NCI-H226 (cell line): ENCODE measurements around the gene IQGAP3.
"Not testable (repeated sequence)": the region's sequence is repeated elsewhere in the genome, so short reads cannot be mapped to it uniquely, and the experiment has no call there.

ENCODE experiments used
- DNase-seq: peaks from one replicate; pipeline ENCODE4 v3.0.0-alpha.2; 2015

Gene IQGAP3

DNA sequence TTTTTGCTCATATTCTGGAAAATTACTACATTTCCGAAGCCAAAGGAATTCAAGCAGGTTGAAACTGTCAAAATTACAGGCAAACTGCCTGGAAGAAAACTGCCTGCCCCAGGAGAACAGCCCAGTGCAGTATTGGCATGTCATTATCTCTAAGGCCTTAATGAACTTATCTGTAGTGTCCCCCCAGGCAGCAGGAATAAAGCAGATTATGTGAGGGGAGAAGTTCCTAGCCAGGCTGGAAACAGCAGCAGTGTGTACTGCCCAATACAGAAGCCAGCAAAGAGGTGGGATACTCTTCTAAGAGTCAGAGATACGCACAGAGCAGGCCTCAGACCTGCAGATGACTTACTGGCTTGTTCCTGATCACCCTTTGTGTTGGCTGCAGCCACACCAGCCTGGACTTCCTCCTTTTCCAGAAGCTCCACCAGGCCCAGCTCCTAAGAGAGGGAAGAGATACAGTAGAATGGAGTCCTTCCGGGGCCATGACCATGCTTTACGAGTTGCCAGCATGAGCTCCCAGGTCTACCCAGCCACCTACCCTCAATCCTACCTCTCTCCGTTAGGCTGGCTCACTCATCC is 11.7 kb downstream of the IQGAP3 start:
- DNase-seq = no peak

DNA sequence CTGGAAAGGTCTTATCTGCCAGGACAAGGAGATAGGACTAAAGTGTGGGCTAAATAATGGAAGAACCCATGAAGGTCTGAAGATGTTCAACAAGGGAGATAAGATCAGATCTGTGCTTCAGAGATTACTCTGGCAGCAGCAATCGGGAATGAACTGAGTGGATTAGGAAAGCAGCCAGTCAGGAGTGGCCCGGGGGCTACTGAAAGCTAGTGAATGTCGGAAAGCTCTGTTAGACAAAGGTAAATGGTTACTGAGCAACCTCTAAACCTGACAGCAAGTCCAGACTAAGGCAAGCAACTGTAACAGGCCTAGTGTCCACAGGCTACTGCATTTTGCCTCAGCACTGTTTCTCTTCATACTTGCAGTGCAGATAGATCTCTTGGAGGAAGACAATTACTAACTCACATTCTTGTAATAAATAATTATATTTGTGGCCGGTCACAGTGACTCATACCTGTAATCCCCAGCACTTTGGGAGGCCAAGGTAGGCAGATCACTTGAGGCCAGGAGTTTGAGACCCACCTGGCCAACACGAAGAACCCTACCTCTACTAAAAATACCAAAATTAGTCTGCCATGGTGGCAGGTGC is 12.5 kb downstream of the IQGAP3 start:
- DNase-seq = no peak

DNA sequence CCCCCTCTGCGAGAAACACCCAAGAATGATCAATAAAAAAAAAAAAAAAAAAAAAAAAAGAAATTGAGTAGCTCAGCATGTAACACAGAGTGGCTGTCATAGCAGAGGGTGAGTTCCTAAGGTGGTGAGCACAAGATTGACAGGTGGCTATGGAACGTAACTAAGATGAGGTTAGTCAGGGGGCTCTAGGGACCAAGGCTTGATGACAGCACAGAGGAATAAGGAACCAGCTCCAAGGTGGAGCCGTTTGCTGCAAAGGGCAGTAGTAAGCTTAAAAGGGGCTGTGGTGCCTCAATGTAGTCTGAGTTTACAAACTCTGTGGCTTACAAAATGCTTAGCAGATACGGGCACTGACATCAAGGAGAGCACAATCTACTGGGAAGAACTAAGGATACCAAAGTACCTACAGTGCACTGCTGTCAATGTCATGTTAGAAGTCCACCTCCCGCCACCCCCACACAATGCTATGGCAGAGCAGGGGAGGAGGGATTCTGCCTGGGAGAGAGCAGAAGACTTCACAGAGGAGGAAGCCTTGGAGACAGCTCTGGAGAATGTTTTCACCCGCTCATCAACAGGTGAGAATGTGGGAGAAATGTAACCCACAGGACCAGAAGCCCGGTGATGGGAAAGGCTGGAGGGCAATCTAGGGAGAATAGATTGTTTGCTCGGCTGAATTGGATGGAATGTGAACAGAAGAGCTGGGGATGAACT is 13.1 kb downstream of the IQGAP3 start:
- no peak for DNase-seq

DNA sequence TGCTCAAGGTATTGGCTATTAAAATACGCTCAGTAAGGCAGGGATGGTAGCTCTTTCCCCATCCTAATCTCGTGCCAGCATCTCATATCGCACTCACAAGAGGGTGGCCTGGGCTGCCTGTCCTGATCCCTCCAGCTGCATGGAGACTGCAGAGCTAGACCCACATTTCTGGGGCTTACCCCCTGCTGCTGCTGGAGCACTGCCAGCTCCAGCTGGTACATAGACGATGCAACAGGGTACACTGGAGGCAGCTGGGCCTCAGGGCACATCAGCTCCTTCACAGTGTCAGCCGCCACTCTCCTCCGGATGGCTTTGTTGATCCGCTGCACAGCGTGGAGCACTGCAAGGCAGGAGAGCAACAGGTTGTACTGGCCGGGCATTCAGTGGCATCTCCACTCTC is 16.0 kb downstream of the IQGAP3 start:
- no peak for DNase-seq

DNA sequence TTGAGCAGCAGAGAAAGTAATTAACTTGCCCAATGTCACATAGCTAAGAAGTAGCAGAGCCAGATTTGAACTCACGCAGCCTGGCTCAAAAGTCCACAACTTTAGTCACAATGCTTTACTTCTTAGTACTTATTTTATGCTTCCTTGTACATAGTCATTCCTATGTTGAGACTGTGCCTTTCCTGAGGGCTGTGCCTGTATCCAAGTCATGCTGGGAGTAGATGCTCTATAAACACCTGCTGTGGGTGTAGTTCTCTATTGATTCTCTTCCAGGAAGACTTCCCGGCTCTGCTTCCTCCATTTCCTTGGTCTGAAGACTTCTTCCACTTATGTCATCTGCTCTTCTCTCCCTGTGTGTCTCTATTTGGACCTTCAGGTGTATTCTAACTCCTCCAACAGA is 16.6 kb downstream of the IQGAP3 start:
- no peak for DNase-seq

DNA sequence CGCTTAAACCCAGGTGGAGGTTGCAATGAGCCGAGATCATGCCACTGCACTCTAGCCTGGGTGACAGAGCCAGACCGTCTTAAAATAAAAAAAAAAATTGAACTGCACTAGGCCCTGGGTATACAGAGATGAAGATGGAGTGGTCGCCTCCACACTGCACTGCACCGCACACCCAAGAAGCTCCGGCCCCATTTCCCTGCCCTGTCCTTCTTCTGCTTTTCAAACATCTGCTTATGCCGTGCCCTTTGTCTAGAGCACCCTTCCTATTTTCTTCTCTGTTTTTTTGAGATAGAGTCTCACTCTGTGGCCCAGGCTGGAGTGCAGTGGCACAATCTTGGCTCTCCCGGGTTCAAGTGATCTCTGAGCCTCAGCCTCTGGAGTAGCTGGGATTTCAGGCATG is 17.4 kb downstream of the IQGAP3 start:
- no peak for DNase-seq

DNA sequence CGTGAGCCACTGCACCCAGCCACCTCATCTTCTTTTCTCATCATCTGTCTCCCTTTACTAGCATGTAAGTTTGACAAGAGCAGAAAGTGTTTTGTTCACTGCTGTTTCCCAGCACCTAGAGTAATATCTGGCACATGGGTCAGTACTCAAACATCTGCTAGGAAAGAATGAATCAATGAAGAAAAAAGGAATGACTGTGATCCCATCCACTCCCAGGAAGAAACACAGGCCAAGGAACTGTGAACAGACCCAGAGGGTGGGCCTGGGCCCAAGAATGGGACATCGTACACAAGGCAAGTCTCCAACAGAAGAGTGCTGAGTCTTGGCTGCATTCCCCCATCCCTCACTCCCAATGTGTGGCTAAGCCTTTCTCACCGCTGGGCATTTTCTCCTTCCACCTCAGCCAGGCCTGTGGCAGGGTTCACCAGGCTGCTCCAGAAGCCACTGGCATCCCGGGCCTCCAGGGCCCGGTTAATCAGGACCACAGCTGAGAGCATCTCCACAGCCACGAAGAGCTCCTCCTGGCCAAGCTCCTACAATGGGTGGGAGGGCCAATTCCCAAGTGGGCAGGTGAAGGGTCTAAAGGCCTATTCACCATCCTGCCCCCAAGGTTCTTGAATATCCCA is 18.4 kb downstream of the IQGAP3 start:
- DNase-seq = no peak

DNA sequence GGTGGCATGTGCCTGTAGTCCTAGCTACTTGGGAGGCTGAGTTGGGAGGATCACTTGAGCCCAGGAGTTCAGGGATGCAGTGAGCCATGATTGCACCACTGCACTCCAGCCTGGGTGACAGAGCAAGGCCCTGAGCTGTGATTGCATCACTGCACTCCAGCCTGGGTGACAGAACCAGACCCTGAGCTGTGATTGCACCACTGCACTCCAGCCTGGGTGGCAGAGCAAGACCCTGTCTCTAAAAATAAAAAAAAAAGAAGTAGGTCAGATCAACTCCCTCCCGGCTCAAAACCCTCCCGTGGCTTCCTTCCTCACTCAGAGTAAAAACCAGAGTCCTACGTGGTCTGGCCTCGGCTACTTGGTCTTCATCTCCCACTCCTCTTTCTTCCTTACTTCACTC is 19.4 kb downstream of the IQGAP3 start:
- DNase-seq = not testable (repeated sequence)

DNA sequence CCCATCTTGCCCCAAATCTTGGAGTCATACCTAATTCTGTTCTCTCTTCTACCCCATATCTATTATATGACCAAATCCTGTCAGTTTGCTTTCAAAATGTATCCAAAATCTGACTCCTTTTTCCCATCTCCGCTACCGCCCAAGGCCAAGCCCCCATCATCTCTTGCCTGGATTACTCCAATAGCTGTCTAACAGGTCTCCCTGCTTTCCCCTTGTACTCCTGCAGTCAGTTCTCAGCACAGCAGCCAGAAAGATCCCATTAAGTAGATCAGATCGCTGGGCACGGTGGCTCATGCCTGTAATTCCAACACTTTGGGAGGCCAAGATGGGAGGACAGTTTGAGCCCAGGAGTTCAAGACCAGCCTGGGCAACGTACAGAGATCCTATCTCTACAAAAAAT is 19.8 kb downstream of the IQGAP3 start:
- DNase-seq = no peak

DNA sequence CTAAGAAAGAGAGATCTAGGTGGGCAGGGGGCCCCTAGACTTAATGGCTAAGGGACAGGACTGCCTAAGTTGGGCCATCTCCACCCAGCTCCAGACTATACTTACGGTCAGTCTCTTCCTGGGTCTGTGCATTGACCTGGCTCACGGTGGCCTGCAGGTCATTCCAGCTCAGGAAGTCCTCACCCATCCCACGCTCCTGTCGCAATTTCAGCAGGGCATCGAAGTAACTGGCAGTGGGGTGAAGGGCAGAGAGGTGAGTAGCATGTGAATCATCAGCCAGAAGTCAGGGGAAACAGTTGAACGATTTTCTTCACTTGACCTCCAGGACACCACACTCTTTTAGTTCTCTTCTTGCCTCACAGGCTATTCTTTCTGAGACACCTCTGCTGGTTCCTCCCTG is 20.5 kb downstream of the IQGAP3 start:
- DNase-seq = peak; percentile 12

DNA sequence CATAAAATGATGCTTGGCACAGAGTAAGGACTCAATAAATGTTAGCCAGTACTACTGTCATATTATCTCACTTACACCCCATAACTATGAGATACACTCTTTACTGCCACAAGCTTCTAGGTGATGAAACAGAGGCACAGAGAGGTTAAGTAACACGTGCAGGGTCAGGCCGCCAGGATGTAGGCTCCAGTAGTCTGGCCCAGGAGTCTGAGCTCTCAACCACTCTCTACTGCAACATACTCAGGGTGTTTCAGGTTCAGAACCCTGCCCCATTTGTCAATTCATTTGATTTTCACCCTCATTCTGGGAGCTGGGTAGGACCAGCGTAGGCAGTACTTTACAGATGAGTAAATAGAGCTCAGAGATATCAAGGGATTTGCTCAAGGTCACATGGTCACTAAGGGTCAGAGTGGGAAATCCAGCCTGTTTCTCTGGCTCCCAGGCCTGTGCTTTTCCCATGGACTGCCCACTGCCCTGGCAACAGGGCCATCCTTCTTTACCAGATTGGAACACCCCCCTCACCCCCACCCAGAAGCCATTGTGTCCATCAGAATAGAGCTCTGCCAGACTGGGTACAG is 21.2 kb downstream of the IQGAP3 start:
- no peak for DNase-seq

DNA sequence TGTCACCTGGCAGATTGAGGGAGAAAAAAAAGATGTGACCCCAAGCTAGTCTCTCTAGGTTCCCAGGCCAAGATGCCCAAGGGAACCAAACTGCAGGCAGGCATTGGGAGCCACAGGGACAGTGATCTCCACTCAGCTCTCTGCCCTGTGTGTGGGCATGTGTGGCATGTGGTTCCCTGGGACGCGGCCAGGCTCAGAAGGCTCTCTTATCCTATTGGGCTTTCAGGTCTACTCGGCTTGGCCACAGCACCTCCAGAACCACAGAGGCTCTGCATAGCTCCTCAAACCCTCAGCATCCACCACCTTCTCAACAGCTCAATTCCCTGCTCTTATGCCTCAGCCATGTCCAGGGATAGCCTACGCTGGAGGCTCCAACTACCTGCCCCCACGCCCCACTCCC is 22.0 kb downstream of the IQGAP3 start:
- no peak for DNase-seq

DNA sequence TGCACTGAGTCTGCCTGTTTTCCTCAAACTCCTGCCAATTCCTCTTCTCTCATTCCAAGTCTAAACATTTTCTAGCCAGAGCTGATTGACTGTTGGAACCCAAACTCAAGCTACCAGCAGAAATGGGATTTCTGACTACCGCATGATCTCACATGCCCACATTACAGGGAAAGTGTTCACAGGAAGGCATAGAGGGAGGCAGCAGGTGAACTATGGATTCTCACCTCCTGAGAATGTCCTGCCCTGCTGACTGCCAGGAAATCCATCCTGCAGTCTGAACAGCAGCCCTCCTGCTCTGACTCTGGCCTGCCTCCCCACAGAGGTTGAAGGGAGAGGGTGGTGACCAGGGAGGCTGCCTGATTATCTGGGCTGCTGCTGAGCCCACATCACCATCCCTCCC is 22.5 kb downstream of the IQGAP3 start:
- DNase-seq = no peak

DNA sequence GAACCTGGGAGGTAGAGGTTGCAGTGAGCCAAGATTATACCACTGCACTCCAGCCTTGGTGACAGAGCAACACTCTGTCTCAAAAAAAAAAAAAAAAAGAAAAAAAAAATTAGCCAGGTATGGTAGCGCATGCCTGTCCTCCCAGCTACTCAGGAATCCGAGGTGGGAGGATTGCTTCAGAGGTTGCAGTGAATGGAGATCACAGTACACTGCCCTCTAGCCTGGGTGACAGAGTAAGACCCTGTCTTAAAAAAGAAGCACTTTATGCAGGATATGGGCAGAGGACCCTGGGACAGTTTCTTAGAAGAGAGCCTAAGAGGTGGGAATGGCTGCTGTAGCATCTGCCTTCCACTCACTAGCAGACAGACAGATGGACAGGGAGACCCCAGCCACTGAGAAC is 23.0 kb downstream of the IQGAP3 start:
- DNase-seq = no peak

DNA sequence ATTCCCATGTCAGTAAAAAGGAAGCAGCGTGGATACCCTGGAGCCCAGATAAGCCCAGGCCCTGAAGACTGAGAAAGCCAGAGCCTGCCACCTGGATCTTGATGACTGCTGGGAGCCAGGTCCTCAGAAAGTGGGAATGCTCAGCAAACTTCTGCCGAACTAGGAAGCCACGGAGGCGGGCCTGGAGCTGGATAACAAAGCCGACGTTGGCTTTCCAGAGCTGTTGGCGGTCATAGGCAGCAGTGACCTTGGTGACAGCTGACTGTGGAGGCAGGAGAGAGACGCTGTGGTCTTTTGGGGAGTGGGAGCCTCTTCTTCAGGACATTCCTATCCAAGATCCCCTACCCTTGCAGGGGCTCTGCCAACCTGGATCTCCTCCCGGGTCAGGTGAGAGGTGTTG is 24.4 kb downstream of the IQGAP3 start:
- DNase-seq = no peak

DNA sequence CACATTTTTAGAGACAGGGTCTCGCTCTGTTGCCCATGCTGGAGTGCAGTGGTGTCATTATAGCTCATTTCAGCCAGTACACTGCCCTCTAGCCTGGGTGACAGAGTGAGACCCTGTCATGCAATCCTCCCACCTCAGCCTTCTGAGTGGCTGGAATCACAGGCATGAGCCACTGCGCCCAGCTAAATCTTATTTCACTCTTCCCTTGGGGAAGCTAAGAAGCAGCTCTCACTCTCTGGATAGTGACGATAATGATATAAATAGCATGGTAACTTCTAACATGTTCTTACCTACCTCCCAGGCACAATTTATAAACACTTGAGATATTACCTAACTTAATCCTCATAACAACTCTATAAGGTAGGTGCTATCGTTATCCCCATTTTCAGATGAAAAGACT is 24.9 kb downstream of the IQGAP3 start:
- DNase-seq = no peak

DNA sequence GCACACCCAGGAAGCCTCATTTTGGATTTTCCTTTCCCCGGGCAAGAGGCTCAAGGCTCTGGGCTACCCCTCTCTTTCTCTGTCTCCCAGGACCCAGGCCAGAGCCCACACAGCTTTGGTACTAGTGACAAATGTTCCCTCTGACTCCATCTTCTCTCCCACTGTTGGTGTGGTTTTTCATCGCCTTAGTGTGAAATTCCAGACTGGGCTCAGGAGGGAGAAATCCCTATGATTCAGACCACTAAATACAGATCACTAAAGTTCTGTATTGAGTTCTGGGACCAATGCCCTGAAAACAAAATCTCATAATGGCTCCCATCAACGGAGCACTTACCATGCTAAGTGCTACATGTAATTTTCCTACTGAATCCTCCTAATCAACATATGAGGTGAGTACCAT is 26.1 kb downstream of the IQGAP3 start:
- DNase-seq = no peak

DNA sequence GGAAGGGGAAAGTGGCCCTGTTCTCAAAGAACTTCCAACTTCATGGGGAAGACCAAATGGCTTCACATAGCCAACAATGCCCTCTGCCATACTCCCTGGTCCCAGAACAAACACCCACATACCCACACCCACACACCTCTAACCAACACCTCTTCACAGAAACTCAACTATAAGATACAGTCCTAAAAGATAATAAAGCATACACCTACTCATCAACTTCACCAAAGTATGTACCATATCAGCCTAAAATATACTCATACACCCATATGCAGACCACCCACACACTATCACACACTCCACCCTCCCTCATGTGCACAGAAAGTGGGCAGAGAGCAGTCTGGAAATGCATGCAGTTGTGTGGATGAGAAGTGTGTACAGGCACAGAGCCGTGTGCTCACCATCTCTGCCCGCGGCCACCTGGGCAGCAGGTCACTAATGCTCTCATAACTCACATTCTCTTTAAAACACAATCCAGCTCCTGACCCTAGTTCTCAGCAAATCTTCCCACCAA is 27.7 kb downstream of the IQGAP3 start:
- no peak for DNase-seq

DNA sequence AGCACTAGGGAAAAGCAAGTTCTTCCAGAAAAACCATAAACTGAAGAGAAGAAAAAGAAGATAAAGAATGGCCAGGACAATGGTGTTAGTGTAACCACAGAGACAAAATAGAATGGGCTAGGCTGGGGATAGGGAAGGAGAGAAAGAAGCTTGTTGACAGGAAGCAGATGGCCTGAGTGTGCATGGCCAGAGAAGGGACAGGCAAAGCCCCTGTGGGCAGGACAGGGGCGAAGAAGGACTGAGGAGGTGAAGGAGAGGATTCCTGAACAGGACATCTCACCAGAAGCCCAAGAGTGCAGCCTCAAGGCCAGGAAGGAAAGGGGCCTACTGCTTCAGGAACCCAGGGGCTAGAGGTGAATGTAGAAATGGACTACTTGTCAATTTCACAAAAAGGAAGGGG is 29.3 kb downstream of the IQGAP3 start:
- DNase-seq = no peak

DNA sequence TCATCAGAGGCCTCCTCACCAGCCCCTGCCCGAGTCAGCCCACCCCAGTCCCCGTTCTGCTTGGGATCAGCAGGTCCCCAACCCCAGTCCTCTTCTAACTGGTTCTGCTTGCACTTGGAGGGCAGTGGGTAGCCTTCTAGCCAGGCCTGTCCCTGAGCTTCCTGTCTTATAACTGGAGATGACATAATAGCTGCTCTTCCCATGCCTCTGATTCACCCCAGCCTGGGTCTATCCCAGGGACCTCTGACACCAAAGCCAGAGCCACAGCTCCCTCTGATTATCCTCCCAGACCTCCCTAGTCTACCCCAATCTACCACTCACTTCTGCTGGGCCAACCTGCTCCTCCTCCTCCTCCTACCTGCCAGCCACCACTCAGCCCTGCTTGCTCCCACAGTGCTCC is 31.4 kb downstream of the IQGAP3 start:
- DNase-seq = no peak

DNA sequence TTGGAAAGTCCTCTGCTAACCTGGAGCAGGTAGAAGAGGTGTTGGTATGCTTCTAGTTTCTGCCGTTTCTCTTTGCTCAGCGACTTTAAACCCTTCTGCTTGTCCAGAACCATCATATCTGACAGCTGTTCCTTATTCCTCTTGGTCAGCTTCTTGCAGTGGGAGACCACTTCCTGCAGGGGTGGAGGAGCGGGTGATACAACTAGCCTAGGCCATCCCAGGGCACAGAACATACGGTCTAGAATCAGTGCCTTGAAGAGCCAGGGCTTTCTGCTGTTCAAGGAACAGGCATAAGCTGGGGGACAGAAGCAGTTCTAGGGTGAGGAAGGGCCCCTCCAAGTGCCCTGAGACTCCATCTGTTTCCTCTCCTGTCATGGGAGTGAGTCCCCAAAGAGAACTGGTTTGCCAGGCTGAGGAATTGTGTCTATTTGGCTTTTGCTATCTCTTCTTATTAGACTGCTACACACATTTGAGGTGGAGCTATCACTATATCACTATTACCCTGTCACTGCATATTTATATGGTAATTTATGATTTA is 32.5 kb downstream of the IQGAP3 start:
- DNase-seq = no peak

DNA sequence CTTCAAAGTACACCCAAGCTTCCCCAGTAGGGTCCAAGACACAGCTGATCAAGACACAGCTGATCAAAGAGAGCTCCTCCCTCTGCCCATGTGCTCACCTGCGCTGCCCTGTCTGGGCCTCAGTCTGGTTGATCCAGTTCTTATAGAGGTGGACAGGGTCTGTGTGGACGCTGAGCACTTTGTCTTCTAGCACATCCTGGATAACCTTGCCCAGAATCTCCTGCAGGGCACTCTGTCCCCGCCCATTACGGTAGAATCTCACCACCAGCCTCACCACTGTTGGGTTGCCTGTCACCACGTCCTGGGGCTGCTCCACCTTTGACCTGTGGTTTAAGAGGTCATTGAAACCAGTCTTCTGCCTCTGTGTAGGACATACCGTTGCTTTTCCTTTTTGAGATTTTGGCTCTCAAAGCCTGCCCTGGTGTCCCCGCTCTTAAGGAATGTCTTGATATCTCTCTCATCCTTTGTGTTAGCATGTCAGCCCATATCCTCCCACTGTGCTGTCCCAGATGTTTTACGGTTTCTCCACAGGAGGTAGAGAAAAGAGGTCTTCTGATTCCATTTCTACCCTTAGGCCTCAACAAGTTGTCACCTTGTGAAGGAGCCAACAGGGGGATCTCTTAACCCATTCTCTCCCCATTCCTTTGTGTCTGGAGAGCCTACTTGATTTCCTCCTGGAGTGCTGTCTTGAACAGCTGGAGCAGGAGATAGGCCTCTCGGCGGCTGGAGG is 33.5 kb downstream of the IQGAP3 start:
- DNase-seq = no peak

DNA sequence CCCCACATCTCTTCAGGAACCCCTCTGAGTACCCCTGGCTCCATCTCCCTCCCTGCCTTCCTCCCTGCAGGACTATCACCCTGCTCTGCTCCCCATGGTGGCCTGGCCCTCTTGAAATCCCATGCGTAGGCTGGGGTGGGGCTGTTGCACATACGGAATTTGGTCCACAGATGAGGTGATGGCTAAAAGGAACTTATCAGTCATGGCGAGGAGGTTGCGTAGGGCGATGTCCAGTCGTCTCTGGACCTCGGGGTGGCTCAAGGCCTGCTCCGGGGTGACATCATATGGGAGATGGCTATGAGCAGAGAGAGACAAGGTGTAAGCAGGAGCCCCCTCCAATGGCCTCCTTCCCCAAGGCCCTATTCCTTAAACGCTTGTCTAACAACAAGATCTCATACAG is 35.3 kb downstream of the IQGAP3 start:
- DNase-seq = no peak
